ENCODE data around the gene ZSWIM7.
"Not testable (repeated sequence)": the region's sequence is repeated elsewhere in the genome, so short reads cannot be mapped to it uniquely, and the experiment has no call there.

The ZSWIM7 gene

GRCh38 chr17:15955793-15956541 is 43.5 kb downstream of the ZSWIM7 start:
- no peak for DNase-seq (ENCODE audit: low read depth)

- DNase-seq (ENCODE audit: low read depth), result peak; percentile 41
Measured at GRCh38 chr17:15954222-15954621, 45.3 kb downstream of the ZSWIM7 start.

GRCh38 chr17:15952916-15953790 is 46.4 kb downstream of the ZSWIM7 start:
- no peak for DNase-seq (ENCODE audit: low read depth)

GRCh38 chr17:15952048-15952532 is 47.4 kb downstream of the ZSWIM7 start:
- no peak for DNase-seq (ENCODE audit: low read depth)

- DNase-seq (ENCODE audit: low read depth), result no peak
Measured at GRCh38 chr17:15951368-15952047, 48.0 kb downstream of the ZSWIM7 start.

- no peak for DNase-seq (ENCODE audit: low read depth)
Measured at GRCh38 chr17:15947976-15948752, 51.3 kb downstream of the ZSWIM7 start.

- no peak for DNase-seq (ENCODE audit: low read depth)
Measured at GRCh38 chr17:15947271-15947670, 52.2 kb downstream of the ZSWIM7 start.

- DNase-seq (ENCODE audit: low read depth), result no peak
Measured at GRCh38 chr17:15946611-15947120, 52.8 kb downstream of the ZSWIM7 start.

- DNase-seq (ENCODE audit: low read depth), result no peak
Measured at GRCh38 chr17:15945527-15946191, 53.8 kb downstream of the ZSWIM7 start.

- DNase-seq (ENCODE audit: low read depth), result no peak
Measured at GRCh38 chr17:15944759-15945526, 54.6 kb downstream of the ZSWIM7 start, which contains the start of gene ADORA2B. ADORA2B (plus strand) TSS chr17:15945130; CDS start chr17:15945249, 119 bp downstream.

GRCh38 chr17:15943971-15944758 is 55.3 kb downstream of the ZSWIM7 start:
- DNase-seq (ENCODE audit: low read depth), result no peak

- no peak for DNase-seq (ENCODE audit: low read depth)
Measured at GRCh38 chr17:15942207-15942833, 57.2 kb downstream of the ZSWIM7 start.

- DNase-seq (ENCODE audit: low read depth), result no peak
Measured at GRCh38 chr17:15941781-15942180, 57.7 kb downstream of the ZSWIM7 start.

GRCh38 chr17:15936481-15936880 is 63.0 kb downstream of the ZSWIM7 start:
- not testable (repeated sequence) for DNase-seq (ENCODE audit: low read depth)

- DNase-seq (ENCODE audit: low read depth), result no peak
Measured at GRCh38 chr17:15935891-15936290, 63.6 kb downstream of the ZSWIM7 start.

GRCh38 chr17:15934866-15935265 is 64.6 kb downstream of the ZSWIM7 start:
- DNase-seq (ENCODE audit: low read depth), result no peak

- DNase-seq (ENCODE audit: low read depth), result no peak
Measured at GRCh38 chr17:15931394-15931793, 68.1 kb downstream of the ZSWIM7 start.

- DNase-seq (ENCODE audit: low read depth), result no peak
Measured at GRCh38 chr17:15930426-15930825, 69.1 kb downstream of the ZSWIM7 start.

- DNase-seq (ENCODE audit: low read depth), result no peak
Measured at GRCh38 chr17:15929941-15930340, 69.6 kb downstream of the ZSWIM7 start.

Measured in non-pigmented ciliary epithelial cell (primary cell).